ENCODE measurements around the gene CKB. TPM values are rescaled to one million over a fixed set of nuclear protein-coding genes. Genes with fewer than 3 reads are reported as not detected.

Gene CKB
- total RNA-seq, 4 donors from 2014 or later: 453 to 1,624 (median 922) TPM

DNA sequence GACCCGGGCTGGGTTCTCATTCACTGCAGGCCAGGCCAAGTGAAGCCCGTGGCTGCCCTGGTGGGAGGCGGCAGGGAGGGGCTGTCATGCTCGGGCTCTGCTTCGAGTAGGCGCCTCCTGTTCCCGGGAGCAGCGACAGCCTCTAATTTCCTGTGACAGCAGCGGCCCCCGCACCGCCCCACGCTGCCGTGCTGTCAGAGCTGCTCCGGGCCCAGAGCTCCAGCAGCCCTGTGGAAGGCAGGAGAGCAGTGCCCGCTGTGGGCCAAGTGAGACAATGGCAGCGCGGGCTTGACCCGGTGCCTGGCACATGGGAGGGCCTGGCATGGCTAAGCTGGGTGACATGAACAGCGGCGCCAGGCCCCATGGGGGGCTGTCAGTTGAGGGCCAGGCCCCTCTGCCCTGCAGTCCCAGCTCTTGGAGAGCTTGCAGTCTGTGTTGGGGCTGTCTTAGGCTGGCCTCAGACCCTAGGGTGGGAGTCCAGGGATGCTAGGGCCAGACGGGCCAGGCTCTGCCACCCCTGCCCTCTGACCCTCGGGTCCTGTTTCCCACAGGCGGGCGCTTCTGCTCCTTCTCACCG lies 11.5 kb upstream of the CKB start:
- peaks cover 2 to 100% (median 64%) of the 10 kb centered on the region in 3 donors for H3K4me1 ChIP-seq
- no peaks in the 10 kb centered on the region for H3K9me3 ChIP-seq
- TF ChIP-seq, protein P1, sequence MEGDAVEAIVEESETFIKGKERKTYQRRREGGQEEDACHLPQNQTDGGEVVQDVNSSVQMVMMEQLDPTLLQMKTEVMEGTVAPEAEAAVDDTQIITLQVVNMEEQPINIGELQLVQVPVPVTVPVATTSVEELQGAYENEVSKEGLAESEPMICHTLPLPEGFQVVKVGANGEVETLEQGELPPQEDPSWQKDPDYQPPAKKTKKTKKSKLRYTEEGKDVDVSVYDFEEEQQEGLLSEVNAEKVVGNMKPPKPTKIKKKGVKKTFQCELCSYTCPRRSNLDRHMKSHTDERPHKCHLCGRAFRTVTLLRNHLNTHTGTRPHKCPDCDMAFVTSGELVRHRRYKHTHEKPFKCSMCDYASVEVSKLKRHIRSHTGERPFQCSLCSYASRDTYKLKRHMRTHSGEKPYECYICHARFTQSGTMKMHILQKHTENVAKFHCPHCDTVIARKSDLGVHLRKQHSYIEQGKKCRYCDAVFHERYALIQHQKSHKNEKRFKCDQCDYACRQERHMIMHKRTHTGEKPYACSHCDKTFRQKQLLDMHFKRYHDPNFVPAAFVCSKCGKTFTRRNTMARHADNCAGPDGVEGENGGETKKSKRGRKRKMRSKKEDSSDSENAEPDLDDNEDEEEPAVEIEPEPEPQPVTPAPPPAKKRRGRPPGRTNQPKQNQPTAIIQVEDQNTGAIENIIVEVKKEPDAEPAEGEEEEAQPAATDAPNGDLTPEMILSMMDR (IDR thresholded peaks at IDR 0.05): no peak
- TF ChIP-seq EP300 (IDR thresholded peaks at IDR 0.05): no peak
- no peak for TF ChIP-seq POLR2A (IDR thresholded peaks at IDR 0.05)
- no peak for TF ChIP-seq POLR2AphosphoS5 (IDR thresholded peaks at IDR 0.05)
- peaks cover 0 to 59% of the 10 kb centered on the region in 2 donors for H3K36me3 ChIP-seq
- H3K27ac ChIP-seq: peak overlapping the region; percentile 78 to 96 (median 94)
- peak overlapping the region in 1 of 2 donors; percentile 45 for H3K4me3 ChIP-seq
- H3K27me3 ChIP-seq: no peaks in the 10 kb centered on the region
- ATAC-seq: no peak
- 80% methylated on average over 1 of the region's 25 CpGs; no CpG with 5 or more reads in 1 of the 2 donors for WGBS, 2 donors (ENCODE audit: low coverage in 1 of 2)

DNA sequence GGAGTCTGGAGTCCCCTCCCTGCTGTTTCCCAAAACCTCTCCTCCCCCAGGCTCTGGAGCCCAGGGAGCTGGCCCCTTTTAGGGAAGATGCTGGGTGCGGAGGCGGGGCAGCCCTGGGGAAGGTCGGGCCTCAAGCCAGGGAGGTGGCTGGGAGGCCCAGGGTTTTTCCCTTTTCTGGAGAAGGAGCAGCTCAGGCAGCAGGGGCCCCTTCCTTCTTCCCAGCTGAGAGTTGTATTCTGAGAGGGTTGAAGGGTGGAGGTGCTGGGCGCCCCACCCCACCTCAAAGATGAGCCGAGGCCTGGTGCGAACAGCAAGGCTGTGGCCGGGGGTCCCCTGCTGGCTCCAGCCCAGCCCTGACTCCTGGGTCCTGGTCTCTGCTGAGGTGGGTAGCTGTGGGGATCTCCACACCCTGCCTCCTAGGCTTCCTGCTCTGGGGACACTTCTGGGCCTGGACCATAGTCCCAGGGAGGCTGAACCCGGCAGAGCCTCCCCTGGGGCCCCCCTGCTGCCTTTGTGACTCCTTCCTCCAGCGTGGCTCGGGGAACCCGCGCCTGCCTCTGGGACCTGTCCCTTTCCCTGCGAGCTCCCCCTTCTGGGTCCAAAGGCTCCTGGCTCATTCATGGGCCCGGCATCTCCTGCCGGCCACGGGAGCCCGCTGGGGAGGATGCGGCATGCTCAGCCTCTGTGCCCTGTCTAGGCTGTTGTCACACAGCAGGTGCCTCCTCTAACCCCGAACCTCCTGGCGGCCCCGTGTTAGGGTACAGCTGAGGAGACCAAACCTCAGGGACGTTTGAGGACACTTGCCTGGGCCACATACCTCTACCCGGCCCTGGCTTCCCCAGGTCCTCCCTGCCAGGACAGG lies 10.7 kb upstream of the CKB start:
- H3K4me1 ChIP-seq: peaks cover 2 to 98% (median 60%) of the 10 kb centered on the region in 3 donors
- H3K27me3 ChIP-seq: no peaks in the 10 kb centered on the region
- no peaks in the 10 kb centered on the region for H3K9me3 ChIP-seq
- WGBS, 2 donors (ENCODE audit: low coverage in 1 of 2): no CpG with 5 or more reads among the region's 23 CpGs
- peak; percentile 43 for ATAC-seq
- H3K4me3 ChIP-seq: peak overlapping the region; percentile 2 to 45
- peak overlapping the region; percentile 78 to 96 (median 94) for H3K27ac ChIP-seq
- TF ChIP-seq POLR2A (IDR thresholded peaks at IDR 0.05) (no peak), POLR2AphosphoS5 (IDR thresholded peaks at IDR 0.05) (no peak)
- TF ChIP-seq, protein P1 (IDR thresholded peaks at IDR 0.05): peak in 3 of 4 experiments; percentile 9 to 38 (median 25)
- H3K36me3 ChIP-seq: peaks cover 0 to 59% of the 10 kb centered on the region in 2 donors

DNA sequence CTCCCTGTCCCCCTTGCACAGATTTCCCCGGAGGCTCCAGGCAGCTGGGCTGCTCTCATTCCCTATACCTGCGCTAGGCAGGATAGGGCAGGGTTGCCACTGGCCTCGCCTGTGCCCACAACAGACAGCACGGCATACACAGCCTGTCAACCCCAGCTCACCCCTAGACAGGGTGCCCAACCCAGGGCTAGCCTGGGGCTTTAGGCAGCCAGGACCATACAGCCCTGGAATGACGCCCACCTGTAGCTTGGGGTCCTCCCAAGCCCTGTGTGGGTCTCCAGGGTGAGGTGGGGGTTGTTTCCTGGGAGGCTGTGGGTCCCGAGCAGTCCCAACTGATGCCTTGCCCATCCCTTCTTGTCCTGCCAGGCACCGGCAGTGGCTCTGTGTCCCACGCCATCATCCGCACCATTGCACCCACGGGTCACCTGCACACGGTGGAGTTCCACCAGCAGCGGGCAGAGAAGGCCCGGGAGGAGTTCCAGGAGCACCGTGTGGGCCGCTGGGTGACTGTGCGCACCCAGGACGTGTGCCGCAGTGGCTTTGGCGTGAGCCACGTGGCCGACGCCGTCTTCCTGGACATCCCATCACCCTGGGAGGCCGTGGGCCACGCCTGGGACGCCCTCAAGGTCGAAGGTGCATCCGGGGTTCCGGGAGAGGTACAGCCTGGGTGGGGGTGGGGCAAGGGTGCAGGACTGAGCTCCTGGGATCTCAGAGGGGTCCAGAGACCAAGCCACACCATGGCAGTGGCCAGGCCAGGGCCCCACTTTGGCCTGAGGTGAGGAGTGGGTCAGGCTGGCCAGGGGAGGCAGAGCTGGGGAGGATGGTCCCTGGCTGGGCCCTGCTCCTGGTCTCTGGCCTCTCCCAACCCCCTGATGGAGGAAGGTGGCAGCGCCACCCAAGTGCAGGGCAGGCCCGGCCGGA lies 9.8 kb upstream of the CKB start:
- TF ChIP-seq POLR2A (IDR thresholded peaks at IDR 0.05) (no peak), EP300 (IDR thresholded peaks at IDR 0.05) (no peak), POLR2AphosphoS5 (IDR thresholded peaks at IDR 0.05) (no peak)
- TF ChIP-seq, protein P1 (IDR thresholded peaks at IDR 0.05): peak in 1 of 4 experiments; percentile 16
- Histone ChIP-seq H3K36me3 (peaks cover 0 to 59% of the 10 kb centered on the region in 2 donors), H3K9me3 (no peaks in the 10 kb centered on the region), H3K27me3 (no peaks in the 10 kb centered on the region), H3K27ac (peak overlapping the region; percentile 78 to 96 (median 94)), H3K4me1 (peaks cover 2 to 98% (median 64%) of the 10 kb centered on the region in 3 donors), H3K4me3 (peak overlapping the region in 1 of 2 donors; percentile 45)
- ATAC-seq: no peak
- WGBS, 2 donors (ENCODE audit: low coverage in 1 of 2): no CpG with 5 or more reads among the region's 32 CpGs

GRCh38 chr14:103531421-103532215 lies 9.0 kb upstream of the CKB start:
- WGBS, 2 donors (ENCODE audit: low coverage in 1 of 2): 69 to 73% methylated on average over 3 to 8 of the region's 15 CpGs
- Histone ChIP-seq H3K27me3 (no peaks in the 10 kb centered on the region), H3K9me3 (no peaks in the 10 kb centered on the region), H3K4me3 (no peak overlapping the region), H3K4me1 (peaks cover 2 to 97% (median 65%) of the 10 kb centered on the region in 3 donors), H3K36me3 (peaks cover 0 to 59% of the 10 kb centered on the region in 2 donors), H3K27ac (peak overlapping the region in 3 of 4 donors; percentile 92 to 96 (median 96))
- ATAC-seq: no peak
- TF ChIP-seq POLR2AphosphoS5 (IDR thresholded peaks at IDR 0.05) (no peak), EP300 (IDR thresholded peaks at IDR 0.05) (no peak)
